Astrocyte (in vitro differentiated cells and primary cell): Measurements from ENCODE around the gene SLC24A4.

ENCODE experiments used
- CTCF ChIP-seq: IDR thresholded peaks from 2 replicates; pipeline ENCODE4 v1.5.1; 2011; ENCODE audit warnings: low read depth, mild to moderate bottlenecking, inconsistent platforms, low read length, moderate library complexity; ENCODE audit not compliant: insufficient read depth
- EZH2 ChIP-seq: IDR thresholded peaks from 2 replicates; pipeline ENCODE4 v1.6.1; 2012; ENCODE audit warnings: mild to moderate bottlenecking, low read length, inconsistent platforms; ENCODE audit not compliant: insufficient read depth

DNA sequence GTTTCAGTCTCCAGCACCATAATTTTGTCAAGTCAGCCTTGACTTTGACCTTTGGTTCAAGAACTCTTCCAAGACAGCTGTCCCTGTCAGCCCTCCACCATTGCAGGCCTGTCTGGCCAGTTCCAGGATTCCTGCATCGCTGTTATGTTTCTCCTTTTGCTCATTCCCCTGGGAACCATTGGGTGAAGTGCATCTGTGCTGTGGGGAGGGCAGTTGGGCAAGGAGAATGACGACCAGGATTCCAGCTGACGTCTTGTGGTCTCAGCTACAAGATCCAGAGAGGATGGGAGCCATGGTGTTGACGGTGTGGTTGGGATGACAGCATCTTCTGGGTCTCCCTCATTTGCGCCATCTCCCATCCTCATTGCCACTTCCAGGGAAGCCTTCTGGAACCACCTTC, 45.9 kb upstream of the SLC24A4 start:
- TF ChIP-seq CTCF (no peak), EZH2 (no peak)
